Stimulated activated CD4-positive, alpha-beta T cell treated with anti-CD3 and anti-CD28 coated beads, Interleukin-12 subunit alpha, Interleukin-12 subunit beta, amount 100 ng/mL, for 24 hours (primary cell): Measurements from ENCODE around the gene ZNF232.
"Not testable (repeated sequence)": the region's sequence is repeated elsewhere in the genome, so short reads cannot be mapped to it uniquely, and the experiment has no call there.

Experiments used
- DNase-seq, 2 experiments: peaks; one replicate each; pipeline ENCODE4 v3.0.0-alpha.2; 2020; ENCODE audit warnings: low read depth in 2 of 2

ZNF232 gene

DNA sequence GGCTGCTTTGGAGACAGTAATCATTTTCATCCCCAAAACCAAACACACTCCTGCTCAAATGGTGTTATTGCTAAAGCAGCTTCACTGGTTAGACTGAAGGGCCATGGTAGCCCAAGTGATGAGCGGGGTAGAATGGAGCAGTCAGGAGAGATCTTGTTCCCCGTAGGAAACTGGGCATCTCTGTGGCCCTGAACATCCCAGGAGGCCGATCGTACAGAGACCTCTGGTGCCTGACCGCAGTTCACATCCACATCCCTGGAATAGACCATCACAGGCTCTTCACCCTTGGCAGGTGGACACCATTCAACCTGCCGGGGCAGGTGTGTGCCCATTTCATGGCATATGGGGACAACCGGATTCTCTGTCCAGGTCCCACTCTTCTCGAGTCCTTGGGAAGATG lies 18.1 kb upstream of the ZNF232 start:
- not testable (repeated sequence) for DNase-seq

DNA sequence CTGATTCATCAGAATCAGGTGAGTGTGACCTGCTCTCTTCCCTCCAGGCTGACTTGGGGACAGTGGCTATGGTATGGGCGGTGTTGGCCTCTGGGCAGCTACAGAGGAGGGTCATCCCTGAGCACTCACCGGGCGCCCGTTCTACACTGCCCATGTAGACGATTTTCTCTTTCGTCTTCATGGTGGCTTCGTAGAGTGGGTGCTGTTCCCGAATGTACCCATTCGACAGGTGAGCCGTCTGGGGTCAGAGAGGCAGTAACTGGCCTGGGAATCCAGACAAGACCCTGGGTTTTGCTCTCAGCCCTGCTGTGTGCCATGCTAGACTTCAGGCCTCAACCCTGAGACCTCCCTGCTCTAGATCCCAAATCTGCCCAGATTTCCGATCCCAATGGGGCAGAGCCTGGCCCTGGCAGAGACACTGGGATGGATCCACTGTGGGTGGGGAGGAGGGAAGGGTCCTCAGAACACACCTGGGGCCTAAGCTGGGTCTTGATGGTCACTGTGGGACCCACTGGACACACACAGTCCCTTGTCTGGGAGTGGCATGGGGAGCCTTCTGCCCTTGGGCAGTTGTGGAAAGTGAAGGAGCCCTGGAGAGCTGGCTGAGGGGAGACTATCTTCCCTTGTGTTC lies 17.3 kb upstream of the ZNF232 start:
- DNase-seq: no peak

DNA sequence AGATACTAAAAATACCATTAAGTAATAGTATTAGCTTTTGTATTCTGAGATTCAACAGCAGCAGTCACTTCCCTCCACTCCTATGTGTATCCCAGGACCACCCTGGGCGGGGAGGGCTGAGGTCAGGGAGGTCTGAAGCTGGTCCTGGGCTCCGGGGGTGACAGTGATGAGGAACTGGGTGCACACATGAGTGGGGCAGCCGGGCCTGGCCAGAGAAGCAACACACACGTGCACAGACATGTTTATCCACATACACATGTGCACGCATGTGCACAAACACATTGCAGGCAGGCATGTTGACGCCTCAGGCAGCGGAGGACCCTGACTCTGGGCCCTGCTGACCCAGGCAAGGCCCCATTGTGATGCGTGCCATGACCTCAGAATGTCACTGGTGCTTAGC lies 16.7 kb upstream of the ZNF232 start:
- DNase-seq: not testable (repeated sequence)

DNA sequence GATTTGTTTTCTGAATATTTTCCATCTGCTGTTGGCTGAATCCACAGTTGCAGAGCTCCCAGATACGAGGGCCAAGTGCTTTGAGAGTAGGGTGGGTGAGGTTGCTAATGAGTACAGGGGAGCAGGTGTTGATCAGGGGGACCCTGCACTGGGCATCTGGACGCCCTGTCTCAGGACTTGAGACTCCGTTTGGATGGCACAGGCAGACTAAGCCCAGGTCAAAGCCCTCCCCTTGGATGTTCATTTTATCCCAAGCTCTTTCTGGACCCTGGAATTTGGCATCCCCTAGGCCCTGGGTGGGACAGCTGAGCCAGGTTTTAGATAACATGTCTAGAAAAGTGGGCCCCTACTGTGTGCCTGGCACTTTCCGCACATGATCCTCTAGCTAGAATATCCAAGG lies 16.2 kb upstream of the ZNF232 start:
- no peak for DNase-seq

DNA sequence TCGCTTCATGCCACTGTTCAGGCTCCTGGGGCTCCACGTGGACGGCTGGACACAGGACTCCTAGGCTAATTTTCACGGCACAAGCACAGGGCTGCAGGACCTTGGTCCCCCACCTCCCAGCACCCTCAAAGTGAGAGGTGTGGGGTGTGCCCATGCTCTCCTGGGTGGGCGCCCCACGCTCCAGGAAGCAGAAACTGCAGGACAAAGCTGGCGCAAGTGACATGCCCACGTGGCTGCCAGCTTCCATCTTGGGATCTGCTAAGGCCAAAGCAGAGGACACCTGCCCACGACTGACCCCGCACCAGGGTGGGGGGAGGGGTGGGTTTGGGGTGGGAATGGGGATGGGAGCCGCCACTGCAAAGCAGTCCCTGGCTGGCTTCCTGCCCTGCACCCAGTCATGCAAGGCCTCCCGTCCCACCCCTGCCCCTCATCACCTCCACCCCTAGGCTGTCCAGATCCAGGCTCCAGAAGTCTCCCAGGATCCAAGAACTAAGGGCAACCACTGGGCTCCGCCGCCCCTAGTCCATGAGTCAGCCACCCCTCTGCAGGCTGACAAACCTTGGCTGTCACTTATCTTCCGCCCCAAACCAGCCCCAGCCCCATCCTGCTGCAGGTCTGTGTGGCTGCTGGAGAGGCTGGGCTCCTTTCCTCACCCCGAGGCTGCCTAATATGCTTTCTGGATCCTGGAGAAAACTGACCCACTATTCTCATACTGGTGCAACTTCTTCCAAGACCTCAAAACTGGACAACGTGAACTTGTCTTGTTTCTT lies 15.2 kb upstream of the ZNF232 start:
- DNase-seq: no peak

DNA sequence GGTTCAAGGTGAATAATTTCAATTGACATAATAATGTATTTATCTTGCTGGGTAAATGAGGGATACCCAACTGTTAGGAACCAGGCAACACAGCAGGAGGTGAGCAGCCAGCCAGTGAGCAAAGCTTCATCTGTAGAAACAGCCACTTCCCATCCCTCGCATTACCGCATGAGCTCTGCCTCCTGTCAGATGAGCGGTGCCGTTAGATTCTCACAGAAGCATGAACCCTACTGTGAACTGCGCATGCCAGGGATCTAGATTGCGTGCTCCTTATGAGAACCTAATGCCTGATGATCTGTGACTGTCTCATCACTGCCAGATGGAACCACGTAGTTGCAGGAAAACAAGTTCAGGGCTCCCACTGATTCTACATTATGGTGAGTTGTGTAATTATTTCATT lies 13.2 kb upstream of the ZNF232 start:
- not testable (repeated sequence) for DNase-seq

DNA sequence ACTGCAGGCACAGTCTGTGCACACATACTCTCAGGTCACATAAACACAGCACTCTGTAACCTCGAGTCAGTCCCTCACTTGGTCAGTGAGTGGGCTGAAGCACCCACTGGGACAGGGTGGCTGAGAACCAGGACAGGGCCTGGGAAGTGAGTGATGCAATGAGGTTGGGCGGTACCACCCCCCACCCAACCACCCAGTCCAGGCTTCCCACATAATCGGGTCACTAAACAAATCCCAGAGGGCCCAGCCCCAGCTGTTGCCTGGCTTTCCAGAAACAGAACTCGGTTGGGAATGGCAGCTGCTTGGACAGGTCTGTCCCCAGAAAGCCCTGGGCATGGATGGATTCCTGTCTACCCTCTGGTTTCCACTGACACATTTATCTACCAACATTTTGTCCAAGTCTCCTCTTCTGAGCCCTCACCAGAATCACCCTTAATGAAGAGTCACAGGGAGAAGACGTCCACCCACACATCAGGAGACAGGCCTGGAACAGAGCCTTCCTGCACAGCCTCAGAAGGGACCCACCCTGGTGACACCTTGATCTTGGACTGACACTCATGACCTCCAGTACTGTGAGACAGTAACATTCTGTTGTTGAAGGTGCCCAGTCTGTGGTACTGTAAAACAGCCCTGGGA lies 12.6 kb upstream of the ZNF232 start:
- DNase-seq: not testable (repeated sequence)

DNA sequence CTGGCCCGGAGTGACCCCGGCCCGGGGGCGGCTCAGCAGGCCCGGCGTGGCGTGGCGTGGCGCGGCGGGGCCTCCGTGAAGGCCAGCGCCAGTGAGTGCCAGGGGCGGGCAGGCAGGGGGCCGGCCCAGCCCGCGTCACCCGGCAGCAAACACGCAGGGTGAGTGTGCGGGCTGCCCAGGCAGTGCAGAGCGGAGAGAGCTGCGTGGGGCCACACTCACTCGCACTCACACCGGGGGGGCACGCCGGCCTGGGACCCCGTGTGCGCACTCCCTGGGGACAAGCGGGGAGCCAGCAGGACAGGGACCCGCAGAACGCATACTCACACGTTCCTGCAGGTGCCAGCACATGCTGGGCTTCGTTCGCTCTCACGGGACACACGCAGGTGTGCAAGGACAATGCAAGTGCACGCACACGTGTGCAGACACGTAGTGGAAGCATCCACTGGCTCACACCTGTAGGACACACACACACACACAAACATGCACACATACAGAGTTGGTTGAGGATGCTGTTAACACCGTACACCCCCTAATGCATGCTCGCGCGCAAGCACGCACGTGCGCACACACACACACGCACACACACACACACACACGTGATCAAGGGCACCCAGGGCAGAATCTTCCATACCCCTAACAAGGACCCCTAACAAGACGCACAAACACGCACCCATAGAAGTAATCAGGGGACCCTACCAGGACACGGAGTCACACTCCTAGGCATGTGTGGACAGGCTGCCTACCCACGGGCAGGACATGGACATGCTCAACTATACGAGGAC lies 11.9 kb upstream of the ZNF232 start:
- DNase-seq: no peak

DNA sequence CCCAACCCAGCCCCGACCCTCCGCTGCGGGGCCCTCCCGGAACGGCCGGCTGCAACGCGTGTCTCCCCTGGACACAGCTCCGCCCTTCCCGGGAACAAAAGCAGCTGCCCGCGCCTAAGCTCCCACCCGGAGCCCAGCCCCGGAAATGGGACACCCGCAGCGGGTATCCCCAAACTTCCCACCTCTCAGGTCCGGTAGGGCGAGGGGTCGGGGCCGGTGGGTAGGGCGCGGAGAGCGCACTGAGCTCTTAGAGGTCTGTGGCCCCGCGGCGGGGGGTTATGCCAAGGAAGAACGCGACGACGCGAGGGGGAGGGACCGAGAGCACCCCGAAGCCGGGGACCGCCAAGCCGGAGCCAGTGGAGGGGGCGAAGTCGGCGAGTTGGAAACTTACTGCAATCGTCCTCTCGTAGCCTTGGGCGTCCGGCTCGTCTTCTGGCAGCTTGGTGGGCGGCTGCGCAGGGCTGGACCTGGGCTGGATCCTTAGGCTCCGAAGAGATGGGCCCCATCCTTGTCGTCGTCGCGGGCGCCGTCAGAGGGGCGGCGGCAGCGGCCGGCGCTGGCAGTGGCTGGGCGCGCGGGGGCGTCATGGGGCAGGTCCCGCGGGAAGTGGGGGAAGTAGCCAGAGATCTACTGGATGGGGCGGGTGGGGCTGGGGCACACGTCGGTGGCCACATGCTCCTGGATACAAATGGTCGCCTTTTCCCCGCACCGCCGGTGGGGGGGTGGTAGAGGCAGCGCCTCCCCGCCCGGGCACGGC lies 11.1 kb upstream of the ZNF232 start:
- DNase-seq: no peak

DNA sequence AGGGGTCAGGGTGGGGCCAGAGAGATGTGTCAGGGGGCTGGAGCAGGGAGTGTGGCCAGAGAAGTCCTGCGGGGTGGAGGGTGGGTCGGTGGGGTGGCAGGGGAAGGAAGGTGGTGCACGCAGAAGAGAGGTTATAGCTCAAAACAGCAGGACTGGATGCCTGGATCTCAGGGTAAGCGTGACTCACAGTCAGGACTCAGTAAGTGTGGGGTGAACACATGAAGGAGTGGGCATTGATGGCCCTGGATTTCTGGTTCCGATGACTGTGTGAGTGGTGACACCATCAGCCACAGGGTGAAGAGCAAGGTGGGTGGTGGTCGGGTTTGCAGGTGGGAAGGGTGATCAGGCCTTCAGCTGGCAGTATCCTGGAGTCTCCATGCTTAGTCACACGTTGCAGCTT lies 10.4 kb upstream of the ZNF232 start:
- not testable (repeated sequence) for DNase-seq

DNA sequence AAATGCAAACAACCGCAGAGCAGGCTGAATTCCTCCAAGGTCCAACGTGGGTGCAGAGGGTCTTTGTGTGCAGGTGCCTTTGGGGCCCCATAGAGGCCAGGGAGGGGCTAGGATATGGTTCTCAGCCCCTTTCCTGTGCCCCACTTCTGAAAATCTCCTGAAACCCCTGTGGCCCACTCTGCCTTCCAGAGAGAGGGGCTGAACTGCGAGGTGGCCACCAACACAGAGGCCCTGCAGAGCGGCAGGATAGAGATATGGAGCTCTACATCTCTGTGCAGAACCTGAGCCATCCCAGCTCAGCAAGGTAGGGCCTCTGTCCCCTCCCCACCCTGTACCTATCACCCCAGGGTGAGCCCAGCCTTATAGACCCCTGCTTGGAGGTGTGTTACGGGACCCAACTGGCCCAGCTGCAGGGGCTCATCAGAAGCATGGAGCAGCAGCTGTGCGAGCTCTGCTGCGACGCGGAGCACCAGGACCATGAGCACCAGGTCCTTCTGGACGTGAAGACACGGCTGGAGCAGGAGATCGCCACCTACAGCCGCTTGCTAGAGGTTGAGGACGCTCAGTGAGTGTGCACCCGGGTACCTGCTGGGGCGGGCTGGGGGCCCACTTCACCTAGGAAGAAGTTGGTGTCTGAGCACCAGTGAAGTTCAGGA lies 9.6 kb upstream of the ZNF232 start:
- no peak for DNase-seq

DNA sequence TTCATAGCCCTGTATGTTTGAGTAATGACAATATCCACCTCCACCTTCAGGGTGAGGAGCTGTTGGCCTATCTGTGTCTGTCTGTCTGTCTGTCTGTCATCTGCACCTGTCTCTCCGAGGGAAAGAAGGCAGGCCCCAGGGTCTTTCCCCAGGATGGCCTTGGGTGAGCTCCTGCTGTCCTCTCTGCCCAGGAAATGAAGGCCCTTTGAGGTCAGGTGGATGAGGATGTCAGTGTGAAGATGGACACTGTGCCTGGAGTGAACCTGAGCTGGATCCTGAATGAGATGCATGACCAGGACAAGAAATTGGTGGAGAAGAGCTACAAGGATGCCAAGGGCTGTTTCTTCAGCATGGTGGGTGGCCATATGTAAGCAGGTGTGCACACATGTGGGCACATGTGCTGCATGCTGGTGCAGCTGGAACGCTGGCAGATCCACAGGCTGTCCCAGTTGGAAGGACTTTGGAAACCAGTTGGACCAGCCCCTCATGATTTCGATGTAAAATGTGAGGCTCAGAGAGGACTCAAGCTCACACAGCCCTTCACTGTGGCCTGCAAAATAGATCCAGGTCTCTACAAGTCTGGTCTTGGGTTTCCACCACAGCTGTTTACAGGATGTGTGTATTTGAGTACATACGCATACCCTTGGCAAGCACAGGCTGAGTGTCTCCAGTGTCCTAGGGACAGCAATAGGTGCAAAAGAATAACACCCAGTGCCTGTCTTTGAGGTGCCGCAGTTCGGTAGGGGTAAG lies 8.9 kb upstream of the ZNF232 start:
- DNase-seq: not testable (repeated sequence)

DNA sequence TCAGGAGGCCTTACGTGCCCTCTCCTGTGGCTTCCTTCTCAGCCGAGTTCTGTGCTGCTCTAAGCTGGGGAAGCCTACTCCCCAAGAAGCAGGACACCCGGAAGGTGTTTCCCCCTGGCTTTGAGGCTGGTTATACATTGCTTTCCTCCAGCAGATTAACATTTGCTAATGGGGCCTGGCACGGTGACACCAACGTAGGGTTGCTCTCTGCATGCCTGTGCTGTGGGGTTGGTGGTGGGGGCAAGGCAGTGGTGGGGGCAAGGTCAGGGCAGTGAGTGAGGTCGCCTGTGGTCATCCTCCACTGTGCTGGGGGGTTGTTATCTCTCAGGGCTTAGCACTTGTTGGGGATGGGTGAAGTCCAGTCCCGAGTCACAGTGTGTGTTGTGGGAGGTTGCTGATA lies 8.4 kb upstream of the ZNF232 start:
- no peak for DNase-seq

DNA sequence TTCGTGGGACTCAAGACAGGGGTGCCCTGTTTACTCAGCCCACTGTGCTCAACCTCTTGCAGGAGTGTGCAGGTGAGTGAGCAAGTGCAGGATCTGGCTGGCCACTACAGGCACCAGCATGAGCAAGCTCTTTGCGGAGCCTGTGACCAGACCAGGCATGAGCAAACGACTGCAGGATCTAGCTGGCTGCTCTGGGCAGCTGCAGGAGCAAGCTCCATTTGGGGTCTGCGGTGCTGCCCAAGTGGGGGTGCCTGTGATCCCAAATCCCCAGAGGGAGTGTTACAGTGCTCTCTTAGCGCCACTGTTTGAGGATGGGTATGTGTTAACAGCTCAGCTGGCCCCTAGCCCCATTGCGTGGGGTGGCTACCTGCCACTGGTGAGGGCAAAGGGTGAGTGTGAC lies 6.5 kb upstream of the ZNF232 start:
- no peak for DNase-seq

DNA sequence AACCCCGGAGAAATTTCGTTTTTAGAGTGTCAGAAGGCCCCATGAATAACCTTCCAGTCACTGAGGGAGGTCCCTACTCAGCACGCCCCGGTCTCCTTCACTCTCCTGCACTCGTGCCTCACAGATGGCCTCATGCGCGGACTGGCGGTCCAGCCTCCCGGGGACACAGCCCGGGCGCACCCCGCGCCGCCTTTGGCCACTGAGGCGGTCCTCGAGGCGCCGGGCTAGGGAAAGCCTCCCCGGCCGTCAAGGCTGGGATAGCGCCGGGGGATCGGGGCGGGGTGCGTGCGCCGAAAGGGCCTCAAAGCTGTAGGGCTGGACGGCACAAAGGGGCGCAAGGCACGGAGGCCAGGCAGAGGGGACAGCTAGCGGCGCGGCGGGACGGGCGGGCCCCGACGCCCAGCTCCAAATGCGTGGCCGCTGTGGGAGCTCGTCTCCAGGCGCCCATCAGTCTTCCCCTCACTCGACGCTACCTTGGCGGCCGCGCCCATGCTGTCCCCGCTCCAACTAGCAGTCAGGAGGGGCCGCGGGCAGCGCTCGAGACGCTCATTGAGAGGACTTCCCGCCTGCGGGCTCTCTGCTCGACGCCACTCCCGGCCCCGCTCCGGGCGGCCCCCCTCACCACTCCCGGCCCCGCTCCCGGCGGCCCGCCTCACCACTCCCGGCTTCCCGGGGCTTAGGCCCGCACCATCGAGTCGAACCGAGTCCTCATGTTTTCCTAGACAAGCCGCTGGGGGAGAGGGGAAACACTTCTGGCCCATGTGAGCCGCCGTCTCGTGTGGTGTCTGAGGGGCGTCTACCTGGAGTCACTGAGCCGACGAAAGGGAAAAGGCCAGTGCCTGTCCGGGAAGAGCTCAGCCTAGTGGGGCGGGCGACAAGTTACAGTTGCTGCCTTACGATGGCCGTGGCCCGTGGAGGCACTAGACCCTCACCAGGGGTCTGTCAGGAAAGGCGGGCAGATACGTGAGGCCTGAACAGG lies 4.3 kb upstream of the ZNF232 start, which contains the start of gene USP6:
USP6 (plus strand) TSS at position 360 of the 979 bp plus-strand sequence. CDS start 14,336 bp downstream, outside the sequence.
- DNase-seq: no peak

DNA sequence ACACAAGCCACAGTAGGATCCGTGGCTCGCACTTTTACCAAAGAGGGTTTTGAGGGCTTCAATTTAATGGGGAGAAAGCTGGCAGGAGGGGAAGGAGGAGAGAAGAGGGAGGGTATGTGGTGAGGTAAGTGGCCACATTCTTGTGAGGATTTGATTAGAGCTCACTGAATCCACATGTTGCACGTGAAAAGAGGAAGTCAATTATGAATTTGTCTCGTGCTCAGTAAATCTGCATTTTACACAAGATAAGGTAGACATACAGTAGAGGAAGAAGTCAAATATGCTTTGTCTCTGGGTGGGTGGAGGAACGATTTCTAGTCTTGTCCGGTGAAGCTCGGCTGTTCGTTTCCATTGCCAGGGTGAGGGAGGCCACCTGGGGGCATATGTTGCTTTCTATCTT lies 862 bp downstream of the ZNF232 start:
- no peak for DNase-seq

DNA sequence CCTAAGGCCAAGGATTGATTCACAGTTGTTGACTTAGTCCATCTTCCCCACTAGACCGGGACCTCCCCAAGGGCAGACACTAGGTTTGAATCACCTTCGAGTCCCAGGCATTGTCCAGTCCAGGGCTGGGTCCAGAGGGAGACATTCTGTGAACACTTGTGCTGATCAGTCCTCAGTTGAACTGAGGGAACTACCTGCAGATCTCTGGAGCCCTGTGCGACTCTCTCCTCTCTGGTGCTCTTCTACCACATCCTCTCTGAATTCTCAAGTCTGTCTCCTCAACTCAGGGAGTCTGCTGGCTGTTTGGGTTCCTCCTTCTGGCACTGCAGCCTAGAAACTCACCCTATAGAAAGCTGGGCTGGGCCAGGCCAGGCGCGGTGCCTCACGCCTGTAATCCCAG lies 10.8 kb downstream of the ZNF232 start:
- no peak for DNase-seq

DNA sequence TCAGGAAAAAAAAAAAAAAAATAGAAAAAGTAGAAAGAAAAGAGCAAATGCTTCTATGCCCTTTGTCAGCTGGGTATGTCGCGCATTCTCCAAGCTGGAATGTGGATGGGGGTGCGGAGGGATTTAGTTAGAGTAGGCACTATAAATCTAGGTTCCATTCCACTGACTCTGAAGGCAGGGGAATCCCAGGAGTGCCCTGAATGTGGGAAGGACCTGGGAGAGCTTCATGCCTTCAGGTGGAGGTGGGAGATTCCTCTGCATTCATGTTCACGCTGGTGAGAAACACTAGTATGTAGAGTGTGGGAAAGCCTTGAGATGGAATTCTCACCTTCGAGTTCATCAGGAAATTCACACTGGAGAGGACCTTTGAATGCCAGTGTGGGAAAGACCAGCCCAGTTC lies 12.4 kb downstream of the ZNF232 start:
- no peak for DNase-seq
